ENCODE data around the gene ZNF664. TPM values are rescaled to one million over a fixed set of nuclear protein-coding genes. Genes with fewer than 3 reads are reported as not detected.
A peak's percentile ranks its signal among the peaks of the same experiment; 100 is the strongest.
"Not testable (repeated sequence)": the region's sequence is repeated elsewhere in the genome, so short reads cannot be mapped to it uniquely, and the experiment has no call there.

Gene ZNF664
- total and polyA plus RNA-seq, 2 of the 13 experiments (the other 11 are each of a cell fraction or from before 2014, with no cell fraction given), result 43.9 to 56.5 TPM

- H4K20me1 ChIP-seq (ENCODE audit: insufficient read depth, low read length); H3K9ac ChIP-seq (ENCODE audit: insufficient read depth, low read depth, low read length); H3K79me2 ChIP-seq (ENCODE audit: insufficient read depth, low read length); FAIRE-seq; H3K4me3 ChIP-seq (replicated peaks in 1 of 3; ENCODE audit: insufficient read depth in 1 of 3, low read depth in 2 of 3, low read length in 3 of 3); H3K9me3 ChIP-seq (ENCODE audit: low read length); intact Hi-C loops (cut with micrococcal nuclease; ENCODE audit: unreplicated experiment); CTCF ChIA-PET (ENCODE audit: low intra/inter-chr PET ratio, low total read pairs); H3K36me3 ChIP-seq (replicated peaks in 1 of 2; ENCODE audit: control insufficient read depth in 1 of 2, insufficient read depth in 2 of 2, low read length in 2 of 2); POLR2A ChIA-PET; H3K27ac ChIP-seq (ENCODE audit: extremely low read length, insufficient read depth, low read length); ATAC-seq; H3K27me3 ChIP-seq (ENCODE audit: control insufficient read depth in 1 of 2, insufficient read depth in 2 of 2, low read length in 2 of 2); H2AFZ ChIP-seq (ENCODE audit: low read length); DNase-seq (ENCODE audit: low spot score); BruUV-seq (replicated peaks); in situ Hi-C loops (cut with HindIII; ENCODE audit: extremely low pct_ligation_motif_present, low pct_unique_long_range_greater_than_20kb); H3K4me2 ChIP-seq (ENCODE audit: low read depth, low read length): not testable (repeated sequence)
- TF ChIP-seq NFYB (CRISPR knock-in tag; IDR thresholded peaks at IDR 0.05) (peak; percentile 60), NFYC (CRISPR knock-in tag; IDR thresholded peaks at IDR 0.05) (peak; percentile 46)
- H3K4me1 ChIP-seq (ENCODE audit: insufficient read depth, low read length), result peaks cover 42% of the 10 kb centered on the region
- 92% methylated on average over 7 of the region's 7 CpGs for WGBS (ENCODE audit: low lambda C conversion rate)
These were observed 25.5 kb upstream of the ZNF664 start for GRCh38 chr12:123947531-123947930.

- POLR2A ChIA-PET, result interaction anchor here (1.8 to 3.1 kb wide), 2 partner anchors 14 to 24 kb away, joined by 4 to 15 read pairs; partner anchors contain the start of genes CCDC92 and ZNF664
- Histone ChIP-seq H3K4me3 (replicated peaks in 1 of 3; ENCODE audit: insufficient read depth in 1 of 3, low read depth in 2 of 3, low read length in 3 of 3) (peak overlapping the region in 2 of 3 experiments; percentile 33 to 66; a peak in 2 of 6 replicates), H3K9ac (ENCODE audit: insufficient read depth, low read depth, low read length) (peak overlapping the region; percentile 55), H3K27ac (ENCODE audit: extremely low read length, insufficient read depth, low read length) (peak overlapping the region; percentile 75), H4K20me1 (ENCODE audit: insufficient read depth, low read length) (no peaks in the 10 kb centered on the region), H2AFZ (ENCODE audit: low read length) (no peak overlapping the region), H3K9me3 (ENCODE audit: low read length) (no peaks in the 10 kb centered on the region), H3K4me1 (ENCODE audit: insufficient read depth, low read length) (peaks cover 42% of the 10 kb centered on the region), H3K27me3 (ENCODE audit: control insufficient read depth in 1 of 2, insufficient read depth in 2 of 2, low read length in 2 of 2) (no peaks in the 10 kb centered on the region), H3K79me2 (ENCODE audit: insufficient read depth, low read length) (no peaks in the 10 kb centered on the region), H3K4me2 (ENCODE audit: low read depth, low read length) (peak overlapping the region; percentile 85), H3K36me3 (replicated peaks in 1 of 2; ENCODE audit: control insufficient read depth in 1 of 2, insufficient read depth in 2 of 2, low read length in 2 of 2) (no peaks in the 10 kb centered on the region; a peak in 1 of 5 replicates)
- intact Hi-C loops (cut with micrococcal nuclease; ENCODE audit: unreplicated experiment) (no loop called here), in situ Hi-C loops (cut with HindIII; ENCODE audit: extremely low pct_ligation_motif_present, low pct_unique_long_range_greater_than_20kb) (no loop called here)
- FAIRE-seq (no peak), ATAC-seq (no peak), DNase-seq (ENCODE audit: low spot score) (no peak)
- BruUV-seq (replicated peaks), result no TSS peak
- TF ChIP-seq DRAP1 (CRISPR knock-in tag; IDR thresholded peaks at IDR 0.05), result no peak
- no peak for TF ChIP-seq CBFB (CRISPR knock-in tag; IDR thresholded peaks at IDR 0.05)
- TF ChIP-seq RAD51 (IDR thresholded peaks at IDR 0.05; ENCODE audit: borderline replicate concordance), result no peak
- no peak for TF ChIP-seq BCL3 (CRISPR knock-in tag; IDR thresholded peaks at IDR 0.05)
- no peak for TF ChIP-seq ZNF235 (CRISPR knock-in tag; IDR thresholded peaks at IDR 0.05; ENCODE audit: borderline replicate concordance)
- TF ChIP-seq ZMYM2 (CRISPR knock-in tag; IDR thresholded peaks at IDR 0.05), result no peak
- no peak for TF ChIP-seq SNRNP70 (IDR thresholded peaks at IDR 0.05; ENCODE audit: low read depth, low read length)
- TF ChIP-seq JUNB (CRISPR knock-in tag; IDR thresholded peaks at IDR 0.05; ENCODE audit: borderline replicate concordance), result no peak
- CTCF ChIA-PET (ENCODE audit: low intra/inter-chr PET ratio, low total read pairs), result no interaction called here
- 93% methylated on average over 9 of the region's 11 CpGs for WGBS (ENCODE audit: low lambda C conversion rate)
These were observed 24.6 kb upstream of the ZNF664 start for GRCh38 chr12:123948401-123948795.
